HCT116 (cell line): Measurements from ENCODE around the gene EPHB2. TPM values are rescaled to one million over a fixed set of nuclear protein-coding genes. Genes with fewer than 3 reads are reported as not detected.

Source experiments
- ATAC-seq: fragments of 200-7000 bp; cut with Tn5 transposase; 2 replicates; pipeline ENCODE4 v1.9.1; 2020; ENCODE audit warnings: mild to moderate bottlenecking, moderate library complexity
- BruUV-seq: library from RNA; stranded (reverse); fragments of 400-500 nt; replicated peaks from 2 replicates; lab custom pipeline; 2021; lab: Mats Ljungman, UMichigan
- CTCF ChIA-PET: fragments of 300-600 bp; sonication (Branson Sonifier 250); formaldehyde crosslinking; loops from one replicate; lab custom pipeline; 2021; ENCODE audit warnings: antibody characterized with exemption; lab: Charles Lee
- POLR2A ChIA-PET: fragments of 300-600, 350-600 bp; sonication (Branson Sonifier 250); formaldehyde crosslinking; loops from one replicate; lab custom pipeline; 2021; ENCODE audit warnings: antibody characterized with exemption; lab: Charles Lee
- RAD21 ChIA-PET, 2 experiments: fragments of 300-600 bp; sonication (Branson Sonifier 250); formaldehyde crosslinking; loops; one replicate each; lab custom pipeline; 2023; ENCODE audit warnings: low total read pairs in 2 of 2; ENCODE audit not compliant: uncharacterized antibody in 2 of 2, unreplicated experiment in 2 of 2, low non-redundant PET in 1 of 2; lab: Charles Lee
- DNase-seq: peaks from one replicate; pipeline ENCODE4 v3.0.0-alpha.2; 2010; ENCODE audit warnings: low read depth, low spot score
- H2AFZ ChIP-seq: fragments of 200-600 bp; shearing (Covaris generic), sonication (generic); 2 replicates; pipeline ENCODE4 v1.6.1; 2017; ENCODE audit warnings: low read depth, mixed run types, mixed read lengths, antibody characterized with exemption, low read length; ENCODE audit not compliant: poor library complexity, severe bottlenecking
- H3K27ac ChIP-seq: 2 replicates; pipeline ENCODE4 v1.5.1; 2012; ENCODE audit warnings: low read depth, low read length
- H3K27me3 ChIP-seq: fragments of 200-600 bp; sonication (generic); 2 replicates; pipeline ENCODE4 v1.6.1; 2016; ENCODE audit warnings: mixed run types, low read length, mixed read lengths; ENCODE audit not compliant: insufficient read depth
- H3K36me3 ChIP-seq, 2 experiments: fragments of 200-500 bp in 1 of 2; fragments of 200-600 bp in 1 of 2; sonication (Bioruptor generic) in 1 of 2; sonication (generic) in 1 of 2; 2 replicates each; pipeline versions ENCODE4 v1.5.1 to v1.6.1; 2014 to 2016; ENCODE audit warnings: low read length in 2 of 2, inconsistent platforms in 1 of 2, mixed read lengths in 1 of 2, mixed run types in 1 of 2; ENCODE audit not compliant: insufficient read depth in 2 of 2, control insufficient read depth in 1 of 2
- H3K4me1 ChIP-seq, 2 experiments: fragments of 200-600 bp in 1 of 2; sonication (generic) in 1 of 2; 2 replicates each; pipeline versions ENCODE4 v1.5.1 to v1.6.1; 2012 to 2017; ENCODE audit warnings: low read length in 2 of 2, inconsistent platforms in 1 of 2, mild to moderate bottlenecking in 1 of 2, mixed read lengths in 1 of 2, mixed run types in 1 of 2, moderate library complexity in 1 of 2; ENCODE audit not compliant: insufficient read depth in 2 of 2, control insufficient read depth in 1 of 2
- H3K4me2 ChIP-seq: fragments of 200-600 bp; sonication (generic); 2 replicates; pipeline ENCODE4 v1.6.1; 2017; ENCODE audit warnings: mixed run types, low read length, mixed read lengths
- H3K4me3 ChIP-seq, 2 experiments: fragments of 200-600 bp in 1 of 2; sonication (generic) in 1 of 2; replicated peaks in 1 of 2; 2 replicates each; pipeline ENCODE4 v1.5.1; 2011 to 2016; ENCODE audit warnings: low read length in 2 of 2, control low read depth in 1 of 2, low read depth in 1 of 2, mild to moderate bottlenecking in 1 of 2, mixed read lengths in 1 of 2, mixed run types in 1 of 2
- H3K79me2 ChIP-seq: fragments of 200-600 bp; sonication (generic); 2 replicates; pipeline ENCODE4 v1.6.1; 2017; ENCODE audit warnings: mild to moderate bottlenecking, mixed run types, low read length, moderate library complexity, mixed read lengths; ENCODE audit not compliant: insufficient read depth
- H3K9ac ChIP-seq: fragments of 200-600 bp; sonication (generic); 2 replicates; pipeline ENCODE4 v1.6.1; 2016; ENCODE audit warnings: low read length, mixed read lengths
- H3K9me2 ChIP-seq: fragments of 200-600 bp; sonication (generic), shearing (Covaris generic); 2 replicates; pipeline ENCODE4 v1.6.1; 2017; ENCODE audit warnings: mixed run types, mild to moderate bottlenecking, moderate library complexity; ENCODE audit not compliant: insufficient read depth
- H3K9me3 ChIP-seq, 2 experiments: fragments of 200-500 bp in 1 of 2; fragments of 200-600 bp in 1 of 2; sonication (Bioruptor generic) in 1 of 2; sonication (generic) in 1 of 2; 2 replicates each; pipeline ENCODE4 v1.6.1; 2014 to 2017; ENCODE audit warnings: low read length in 2 of 2, mixed read lengths in 2 of 2, inconsistent platforms in 1 of 2, low read depth in 1 of 2, mild to moderate bottlenecking in 1 of 2, mixed run types in 1 of 2, moderate library complexity in 1 of 2; ENCODE audit not compliant: control insufficient read depth in 1 of 2, insufficient read depth in 1 of 2
- H4K20me1 ChIP-seq: fragments of 200-600 bp; sonication (generic), shearing (Covaris generic); 2 replicates; pipeline ENCODE4 v1.6.1; 2017; ENCODE audit warnings: mixed run types, mild to moderate bottlenecking, moderate library complexity; ENCODE audit not compliant: insufficient read depth
- ATF3 ChIP-seq: IDR thresholded peaks from 2 replicates; pipeline ENCODE4 v1.6.1; 2012
- CBX3 ChIP-seq: IDR thresholded peaks from 2 replicates; pipeline ENCODE4 v1.6.1; 2012; ENCODE audit warnings: low read depth
- EGR1 ChIP-seq: IDR thresholded peaks from 2 replicates; pipeline ENCODE4 v1.6.1; 2012; ENCODE audit warnings: low read depth
- EZH2 ChIP-seq: fragments of 200-600 bp; sonication (generic); IDR thresholded peaks from 2 replicates; pipeline ENCODE4 v1.6.1; 2017; ENCODE audit warnings: antibody characterized with exemption, mixed run types
- FOSL1 ChIP-seq: IDR thresholded peaks from 2 replicates; pipeline ENCODE4 v1.6.1; 2012; ENCODE audit warnings: low read depth
- JUND ChIP-seq: IDR thresholded peaks from 2 replicates; pipeline ENCODE4 v1.6.1; 2012
- MAX ChIP-seq: IDR thresholded peaks from 2 replicates; pipeline ENCODE4 v1.6.1; 2012
- POLR2A ChIP-seq: IDR thresholded peaks from 2 replicates; pipeline ENCODE4 v1.7.0; 2011; ENCODE audit warnings: borderline replicate concordance; ENCODE audit not compliant: insufficient read depth, insufficient read length; ENCODE audit errors: extremely low read depth
- POLR2AphosphoS5 ChIP-seq: IDR thresholded peaks from 2 replicates; pipeline ENCODE4 v1.6.1; 2011; ENCODE audit warnings: mild to moderate bottlenecking, low read depth, low read length, moderate library complexity
- RAD21 ChIP-seq: IDR thresholded peaks from 2 replicates; pipeline ENCODE4 v1.6.1; 2012; ENCODE audit warnings: low read depth, mild to moderate bottlenecking
- SIN3A ChIP-seq: IDR thresholded peaks from 2 replicates; pipeline ENCODE4 v1.6.1; 2012; ENCODE audit warnings: low read depth
- SP1 ChIP-seq: IDR thresholded peaks from 2 replicates; pipeline ENCODE4 v1.6.1; 2012; ENCODE audit warnings: low read depth
- SRF ChIP-seq: IDR thresholded peaks from 2 replicates; pipeline ENCODE4 v1.6.1; 2012; ENCODE audit warnings: low read depth
- TCF7L2 ChIP-seq: IDR thresholded peaks from 2 replicates; pipeline ENCODE4 v1.7.0; 2011; ENCODE audit warnings: borderline replicate concordance, inconsistent platforms; ENCODE audit not compliant: insufficient read depth, insufficient read length; ENCODE audit errors: extremely low read depth
- YY1 ChIP-seq: IDR thresholded peaks from 2 replicates; pipeline ENCODE4 v1.6.1; 2011; ENCODE audit warnings: low read length, low read depth, moderate library complexity, mild to moderate bottlenecking; ENCODE audit not compliant: insufficient replicate concordance; ENCODE audit errors: extremely low read depth
- ZNF274 ChIP-seq: fragments of 200-500 bp; sonication (Bioruptor generic); IDR thresholded peaks from 2 replicates; pipeline ENCODE4 v1.6.1; 2014; ENCODE audit warnings: mild to moderate bottlenecking, low read depth, low read length, inconsistent platforms
- intact Hi-C: fragments of 100-400 bp; cut with micrococcal nuclease; formaldehyde crosslinking; loops from 2 replicates; pipeline ENCODE4 v1.10.0; 2022
- total RNA-seq: library from RNA; stranded (reverse); gene quantifications from one replicate; pipeline ENCODE4 v1.2.1, GENCODE V29; 2021; ENCODE audit not compliant: unreplicated experiment
- TF ChIP-seq, protein P1 (sequence below), 3 experiments: fragments of 200-600 bp in 1 of 3; sonication (generic) in 1 of 3; IDR thresholded peaks in 2 of 3; conservative IDR thresholded peaks in 1 of 3; 2 replicates each; pipeline ENCODE4 v1.5.1; 2012 to 2017; ENCODE audit warnings: low read depth in 2 of 3, low read length in 2 of 3, antibody characterized with exemption in 1 of 3, borderline replicate concordance in 1 of 3, control low read depth in 1 of 3, mild to moderate bottlenecking in 1 of 3, mixed read lengths in 1 of 3, mixed run types in 1 of 3, moderate library complexity in 1 of 3; ENCODE audit not compliant: insufficient read depth in 1 of 3
- TF ChIP-seq, protein P2 (sequence below): IDR thresholded peaks from 2 replicates; pipeline ENCODE4 v1.6.1; 2011; ENCODE audit warnings: mild to moderate bottlenecking, low read length, moderate library complexity; ENCODE audit not compliant: insufficient replicate concordance; ENCODE audit errors: extremely low read depth
- TF ChIP-seq, protein P3 (sequence below): IDR thresholded peaks from 2 replicates; pipeline ENCODE4 v1.6.1; 2012; ENCODE audit warnings: low read depth

The EPHB2 gene
- total RNA-seq, 1 experiment from 2014 or later: 19.5 TPM

- no peaks in the 10 kb centered on the region for H3K9me2 ChIP-seq
- H2AFZ ChIP-seq: no peak overlapping the region
- RAD21 ChIA-PET: no interaction called here
- H3K4me3 ChIP-seq: no peak overlapping the region
- H3K9me3 ChIP-seq: no peaks in the 10 kb centered on the region
- no peak overlapping the region for H3K9ac ChIP-seq
- DNase-seq (no peak), ATAC-seq (no peak)
- no peak overlapping the region for H3K4me2 ChIP-seq
- no peaks in the 10 kb centered on the region for H3K4me1 ChIP-seq
- no TSS peak for BruUV-seq
- no peaks in the 10 kb centered on the region for H3K36me3 ChIP-seq
- TF ChIP-seq POLR2A: no peak
- no peak for TF ChIP-seq TCF7L2
- TF ChIP-seq, protein P1, sequence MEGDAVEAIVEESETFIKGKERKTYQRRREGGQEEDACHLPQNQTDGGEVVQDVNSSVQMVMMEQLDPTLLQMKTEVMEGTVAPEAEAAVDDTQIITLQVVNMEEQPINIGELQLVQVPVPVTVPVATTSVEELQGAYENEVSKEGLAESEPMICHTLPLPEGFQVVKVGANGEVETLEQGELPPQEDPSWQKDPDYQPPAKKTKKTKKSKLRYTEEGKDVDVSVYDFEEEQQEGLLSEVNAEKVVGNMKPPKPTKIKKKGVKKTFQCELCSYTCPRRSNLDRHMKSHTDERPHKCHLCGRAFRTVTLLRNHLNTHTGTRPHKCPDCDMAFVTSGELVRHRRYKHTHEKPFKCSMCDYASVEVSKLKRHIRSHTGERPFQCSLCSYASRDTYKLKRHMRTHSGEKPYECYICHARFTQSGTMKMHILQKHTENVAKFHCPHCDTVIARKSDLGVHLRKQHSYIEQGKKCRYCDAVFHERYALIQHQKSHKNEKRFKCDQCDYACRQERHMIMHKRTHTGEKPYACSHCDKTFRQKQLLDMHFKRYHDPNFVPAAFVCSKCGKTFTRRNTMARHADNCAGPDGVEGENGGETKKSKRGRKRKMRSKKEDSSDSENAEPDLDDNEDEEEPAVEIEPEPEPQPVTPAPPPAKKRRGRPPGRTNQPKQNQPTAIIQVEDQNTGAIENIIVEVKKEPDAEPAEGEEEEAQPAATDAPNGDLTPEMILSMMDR (IDR thresholded peaks at IDR 0.05 in 2 of 3, conservative IDR thresholded peaks at IDR 0.05 in 1 of 3; ENCODE audit: borderline replicate concordance in 1 of 3, insufficient read depth in 1 of 3, low read depth in 2 of 3, low read length in 2 of 3): no peak
- TF ChIP-seq, protein P2, sequence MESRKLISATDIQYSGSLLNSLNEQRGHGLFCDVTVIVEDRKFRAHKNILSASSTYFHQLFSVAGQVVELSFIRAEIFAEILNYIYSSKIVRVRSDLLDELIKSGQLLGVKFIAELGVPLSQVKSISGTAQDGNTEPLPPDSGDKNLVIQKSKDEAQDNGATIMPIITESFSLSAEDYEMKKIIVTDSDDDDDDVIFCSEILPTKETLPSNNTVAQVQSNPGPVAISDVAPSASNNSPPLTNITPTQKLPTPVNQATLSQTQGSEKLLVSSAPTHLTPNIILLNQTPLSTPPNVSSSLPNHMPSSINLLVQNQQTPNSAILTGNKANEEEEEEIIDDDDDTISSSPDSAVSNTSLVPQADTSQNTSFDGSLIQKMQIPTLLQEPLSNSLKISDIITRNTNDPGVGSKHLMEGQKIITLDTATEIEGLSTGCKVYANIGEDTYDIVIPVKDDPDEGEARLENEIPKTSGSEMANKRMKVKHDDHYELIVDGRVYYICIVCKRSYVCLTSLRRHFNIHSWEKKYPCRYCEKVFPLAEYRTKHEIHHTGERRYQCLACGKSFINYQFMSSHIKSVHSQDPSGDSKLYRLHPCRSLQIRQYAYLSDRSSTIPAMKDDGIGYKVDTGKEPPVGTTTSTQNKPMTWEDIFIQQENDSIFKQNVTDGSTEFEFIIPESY: no peak
- TF ChIP-seq MAX: no peak
- TF ChIP-seq JUND: no peak
- TF ChIP-seq RAD21: no peak
- TF ChIP-seq ZNF274: no peak
- TF ChIP-seq SRF: no peak
- TF ChIP-seq SP1: no peak
- no peak for TF ChIP-seq ATF3
- TF ChIP-seq, protein P3, sequence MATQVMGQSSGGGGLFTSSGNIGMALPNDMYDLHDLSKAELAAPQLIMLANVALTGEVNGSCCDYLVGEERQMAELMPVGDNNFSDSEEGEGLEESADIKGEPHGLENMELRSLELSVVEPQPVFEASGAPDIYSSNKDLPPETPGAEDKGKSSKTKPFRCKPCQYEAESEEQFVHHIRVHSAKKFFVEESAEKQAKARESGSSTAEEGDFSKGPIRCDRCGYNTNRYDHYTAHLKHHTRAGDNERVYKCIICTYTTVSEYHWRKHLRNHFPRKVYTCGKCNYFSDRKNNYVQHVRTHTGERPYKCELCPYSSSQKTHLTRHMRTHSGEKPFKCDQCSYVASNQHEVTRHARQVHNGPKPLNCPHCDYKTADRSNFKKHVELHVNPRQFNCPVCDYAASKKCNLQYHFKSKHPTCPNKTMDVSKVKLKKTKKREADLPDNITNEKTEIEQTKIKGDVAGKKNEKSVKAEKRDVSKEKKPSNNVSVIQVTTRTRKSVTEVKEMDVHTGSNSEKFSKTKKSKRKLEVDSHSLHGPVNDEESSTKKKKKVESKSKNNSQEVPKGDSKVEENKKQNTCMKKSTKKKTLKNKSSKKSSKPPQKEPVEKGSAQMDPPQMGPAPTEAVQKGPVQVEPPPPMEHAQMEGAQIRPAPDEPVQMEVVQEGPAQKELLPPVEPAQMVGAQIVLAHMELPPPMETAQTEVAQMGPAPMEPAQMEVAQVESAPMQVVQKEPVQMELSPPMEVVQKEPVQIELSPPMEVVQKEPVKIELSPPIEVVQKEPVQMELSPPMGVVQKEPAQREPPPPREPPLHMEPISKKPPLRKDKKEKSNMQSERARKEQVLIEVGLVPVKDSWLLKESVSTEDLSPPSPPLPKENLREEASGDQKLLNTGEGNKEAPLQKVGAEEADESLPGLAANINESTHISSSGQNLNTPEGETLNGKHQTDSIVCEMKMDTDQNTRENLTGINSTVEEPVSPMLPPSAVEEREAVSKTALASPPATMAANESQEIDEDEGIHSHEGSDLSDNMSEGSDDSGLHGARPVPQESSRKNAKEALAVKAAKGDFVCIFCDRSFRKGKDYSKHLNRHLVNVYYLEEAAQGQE: no peak
- TF ChIP-seq EGR1: no peak
- TF ChIP-seq YY1: no peak
- no peak for TF ChIP-seq POLR2AphosphoS5
- no peak for TF ChIP-seq CBX3
- no peak for TF ChIP-seq FOSL1
- TF ChIP-seq EZH2: no peak
- no peak for TF ChIP-seq SIN3A
- intact Hi-C loops: no loop called here
- no peaks in the 10 kb centered on the region for H3K27me3 ChIP-seq
- no peaks in the 10 kb centered on the region for H3K79me2 ChIP-seq
- no peak overlapping the region for H3K27ac ChIP-seq
- H4K20me1 ChIP-seq: no peaks in the 10 kb centered on the region
- POLR2A ChIA-PET: no interaction called here
- CTCF ChIA-PET: interaction anchor here (1.3 to 1.5 kb wide), 2 partner anchors 14 to 212 kb away, joined by 3 to 4 read pairs; no protein-coding TSS in a partner anchor
These were observed 205.8 kb downstream of the EPHB2 start for GRCh38 chr1:22916471-22916820.
